ENCODE results near the gene BRD9. TPM values are rescaled to one million over a fixed set of nuclear protein-coding genes. Genes with fewer than 3 reads are reported as not detected.

Gene BRD9
- total and polyA plus RNA-seq, 2 donors (not counting 1 experiment from before 2014, with no cell fraction given): 13.0 to 35.3 TPM

GRCh38 chr5:872301-872700, 20.3 kb downstream of the BRD9 start:
- Histone ChIP-seq H3K4me1 (ENCODE audit: control insufficient read depth, extremely low read depth, insufficient read depth, low read length) (no peaks in the 10 kb centered on the region), H2AFZ (ENCODE audit: low read length) (no peak overlapping the region), H4K20me1 (ENCODE audit: control insufficient read depth, extremely low read depth, insufficient read depth, low read length) (no peaks in the 10 kb centered on the region), H3K9ac (ENCODE audit: insufficient read depth, low read length) (no peak overlapping the region), H3K4me3 (replicated peaks in 1 of 4; ENCODE audit: control extremely low read depth in 1 of 4, insufficient read depth in 1 of 4, low read depth in 3 of 4, low read length in 4 of 4) (no peak overlapping the region), H3K4me2 (ENCODE audit: extremely low read depth, insufficient read depth, low read length) (no peak overlapping the region), H3K27me3 (ENCODE audit: control insufficient read depth, insufficient read depth, low read length) (no peaks in the 10 kb centered on the region), H3K27ac (ENCODE audit: insufficient read depth, low read length) (no peak overlapping the region), H3K36me3 (ENCODE audit: control insufficient read depth, insufficient read depth, low read length) (peaks cover 45% of the 10 kb centered on the region), H3K79me2 (ENCODE audit: control insufficient read depth, insufficient read depth, low read length) (no peaks in the 10 kb centered on the region), H3K9me3 (ENCODE audit: control insufficient read depth, insufficient read depth, low read depth, low read length) (no peaks in the 10 kb centered on the region)
- no peak for DNase-seq (ENCODE audit: low read depth in 2 of 2)
- TF ChIP-seq CTCF (conservative IDR thresholded peaks at IDR 0.05 in 1 of 2, IDR thresholded peaks at IDR 0.05 in 1 of 2; ENCODE audit: low read depth in 1 of 2, low read length in 2 of 2): no peak
- TF ChIP-seq EZH2 (IDR thresholded peaks at IDR 0.05; ENCODE audit: low read length, missing control alignments): no peak

GRCh38 chr5:871596-872298, 20.9 kb downstream of the BRD9 start:
- Histone ChIP-seq H3K4me2 (ENCODE audit: extremely low read depth, insufficient read depth, low read length) (no peak overlapping the region), H3K79me2 (ENCODE audit: control insufficient read depth, insufficient read depth, low read length) (no peaks in the 10 kb centered on the region), H3K27me3 (ENCODE audit: control insufficient read depth, insufficient read depth, low read length) (no peaks in the 10 kb centered on the region), H3K9ac (ENCODE audit: insufficient read depth, low read length) (no peak overlapping the region), H3K27ac (ENCODE audit: insufficient read depth, low read length) (no peak overlapping the region), H3K4me3 (replicated peaks in 1 of 4; ENCODE audit: control extremely low read depth in 1 of 4, insufficient read depth in 1 of 4, low read depth in 3 of 4, low read length in 4 of 4) (no peak overlapping the region), H2AFZ (ENCODE audit: low read length) (no peak overlapping the region), H4K20me1 (ENCODE audit: control insufficient read depth, extremely low read depth, insufficient read depth, low read length) (no peaks in the 10 kb centered on the region), H3K4me1 (ENCODE audit: control insufficient read depth, extremely low read depth, insufficient read depth, low read length) (no peaks in the 10 kb centered on the region), H3K9me3 (ENCODE audit: control insufficient read depth, insufficient read depth, low read depth, low read length) (no peaks in the 10 kb centered on the region), H3K36me3 (ENCODE audit: control insufficient read depth, insufficient read depth, low read length) (peaks cover 41% of the 10 kb centered on the region)
- no peak for DNase-seq (ENCODE audit: low read depth in 2 of 2)
- TF ChIP-seq CTCF (conservative IDR thresholded peaks at IDR 0.05 in 1 of 2, IDR thresholded peaks at IDR 0.05 in 1 of 2; ENCODE audit: low read depth in 1 of 2, low read length in 2 of 2) (no peak), EZH2 (IDR thresholded peaks at IDR 0.05; ENCODE audit: low read length, missing control alignments) (no peak)

GRCh38 chr5:870956-871355, 21.6 kb downstream of the BRD9 start:
- no peak overlapping the region for H3K4me2 ChIP-seq (ENCODE audit: extremely low read depth, insufficient read depth, low read length)
- no peaks in the 10 kb centered on the region for H3K4me1 ChIP-seq (ENCODE audit: control insufficient read depth, extremely low read depth, insufficient read depth, low read length)
- H4K20me1 ChIP-seq (ENCODE audit: control insufficient read depth, extremely low read depth, insufficient read depth, low read length): no peaks in the 10 kb centered on the region
- H3K27ac ChIP-seq (ENCODE audit: insufficient read depth, low read length): no peak overlapping the region
- H3K4me3 ChIP-seq (replicated peaks in 1 of 4; ENCODE audit: control extremely low read depth in 1 of 4, insufficient read depth in 1 of 4, low read depth in 3 of 4, low read length in 4 of 4): no peak overlapping the region
- H3K27me3 ChIP-seq (ENCODE audit: control insufficient read depth, insufficient read depth, low read length): no peaks in the 10 kb centered on the region
- H3K36me3 ChIP-seq (ENCODE audit: control insufficient read depth, insufficient read depth, low read length): peaks cover 39% of the 10 kb centered on the region
- H3K9me3 ChIP-seq (ENCODE audit: control insufficient read depth, insufficient read depth, low read depth, low read length): no peaks in the 10 kb centered on the region
- no peak overlapping the region for H2AFZ ChIP-seq (ENCODE audit: low read length)
- H3K79me2 ChIP-seq (ENCODE audit: control insufficient read depth, insufficient read depth, low read length): no peaks in the 10 kb centered on the region
- H3K9ac ChIP-seq (ENCODE audit: insufficient read depth, low read length): no peak overlapping the region
- no peak for DNase-seq (ENCODE audit: low read depth in 2 of 2)
- TF ChIP-seq CTCF (conservative IDR thresholded peaks at IDR 0.05 in 1 of 2, IDR thresholded peaks at IDR 0.05 in 1 of 2; ENCODE audit: low read depth in 1 of 2, low read length in 2 of 2) (no peak), EZH2 (IDR thresholded peaks at IDR 0.05; ENCODE audit: low read length, missing control alignments) (no peak)

Measured in fibroblast of lung (primary cell).